ENCODE measurements around the gene CHCHD6.

CHCHD6 gene

DNA sequence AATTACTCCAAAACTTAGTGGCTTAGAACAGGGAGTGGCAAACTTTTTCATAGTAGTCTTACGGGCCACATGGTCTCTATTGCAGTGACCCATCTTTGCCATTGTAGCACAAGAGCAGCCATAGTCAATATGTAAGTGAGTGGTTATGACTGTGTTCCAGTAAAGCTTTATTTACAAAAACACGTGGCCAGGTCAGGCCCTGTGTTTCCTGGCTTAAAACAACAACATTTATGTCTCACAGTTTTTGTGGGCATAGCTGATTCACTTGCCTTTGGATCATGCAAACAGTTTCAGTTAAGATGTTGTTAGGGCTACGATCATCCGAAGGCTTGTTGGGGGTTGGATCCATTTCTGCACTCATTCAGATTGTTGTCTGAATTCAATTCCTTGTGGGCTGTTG lies 103.8 kb downstream of the CHCHD6 start:
- Histone ChIP-seq H3K4me3 (no peak overlapping the region), H3K27ac (no peak overlapping the region)
- DNase-seq (ENCODE audit: low spot score) = no peak
- TF ChIP-seq, protein P1, sequence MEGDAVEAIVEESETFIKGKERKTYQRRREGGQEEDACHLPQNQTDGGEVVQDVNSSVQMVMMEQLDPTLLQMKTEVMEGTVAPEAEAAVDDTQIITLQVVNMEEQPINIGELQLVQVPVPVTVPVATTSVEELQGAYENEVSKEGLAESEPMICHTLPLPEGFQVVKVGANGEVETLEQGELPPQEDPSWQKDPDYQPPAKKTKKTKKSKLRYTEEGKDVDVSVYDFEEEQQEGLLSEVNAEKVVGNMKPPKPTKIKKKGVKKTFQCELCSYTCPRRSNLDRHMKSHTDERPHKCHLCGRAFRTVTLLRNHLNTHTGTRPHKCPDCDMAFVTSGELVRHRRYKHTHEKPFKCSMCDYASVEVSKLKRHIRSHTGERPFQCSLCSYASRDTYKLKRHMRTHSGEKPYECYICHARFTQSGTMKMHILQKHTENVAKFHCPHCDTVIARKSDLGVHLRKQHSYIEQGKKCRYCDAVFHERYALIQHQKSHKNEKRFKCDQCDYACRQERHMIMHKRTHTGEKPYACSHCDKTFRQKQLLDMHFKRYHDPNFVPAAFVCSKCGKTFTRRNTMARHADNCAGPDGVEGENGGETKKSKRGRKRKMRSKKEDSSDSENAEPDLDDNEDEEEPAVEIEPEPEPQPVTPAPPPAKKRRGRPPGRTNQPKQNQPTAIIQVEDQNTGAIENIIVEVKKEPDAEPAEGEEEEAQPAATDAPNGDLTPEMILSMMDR (IDR thresholded peaks at IDR 0.05) = no peak

GRCh38 chr3:126811530-126811929 lies 107.5 kb downstream of the CHCHD6 start:
- no peak overlapping the region for H3K27ac ChIP-seq
- H3K4me3 ChIP-seq = no peak overlapping the region
- TF ChIP-seq, protein P1 (IDR thresholded peaks at IDR 0.05) = no peak
- DNase-seq (ENCODE audit: low spot score) = no peak

DNA sequence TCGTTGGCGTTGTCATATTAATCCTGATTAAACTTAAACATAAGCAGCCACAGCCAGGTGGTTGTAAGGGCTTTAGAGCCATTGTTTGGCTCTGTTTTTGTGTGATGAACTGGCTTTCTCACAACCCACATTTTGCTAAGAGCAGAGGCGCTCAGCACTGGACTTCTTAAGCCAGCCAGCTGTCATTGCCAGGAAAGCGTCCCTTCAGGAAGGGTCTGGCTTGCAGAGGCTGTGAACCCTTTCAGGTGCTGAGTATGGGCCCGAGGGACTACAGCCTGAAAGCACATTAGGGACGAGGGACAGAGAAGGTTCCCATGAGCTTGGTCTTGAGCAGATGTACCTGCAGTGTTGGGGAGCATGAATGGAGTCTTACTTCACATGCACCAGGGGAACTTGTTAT lies 112.3 kb downstream of the CHCHD6 start:
- Histone ChIP-seq H3K4me3 (no peak overlapping the region), H3K27ac (no peak overlapping the region)
- no peak for DNase-seq (ENCODE audit: low spot score)
- TF ChIP-seq, protein P1 (IDR thresholded peaks at IDR 0.05) = no peak

- no peak for DNase-seq (ENCODE audit: low spot score)
- H3K27ac ChIP-seq = no peak overlapping the region
These were observed 113.1 kb downstream of the CHCHD6 start for GRCh38 chr3:126816986-126817777.

DNA sequence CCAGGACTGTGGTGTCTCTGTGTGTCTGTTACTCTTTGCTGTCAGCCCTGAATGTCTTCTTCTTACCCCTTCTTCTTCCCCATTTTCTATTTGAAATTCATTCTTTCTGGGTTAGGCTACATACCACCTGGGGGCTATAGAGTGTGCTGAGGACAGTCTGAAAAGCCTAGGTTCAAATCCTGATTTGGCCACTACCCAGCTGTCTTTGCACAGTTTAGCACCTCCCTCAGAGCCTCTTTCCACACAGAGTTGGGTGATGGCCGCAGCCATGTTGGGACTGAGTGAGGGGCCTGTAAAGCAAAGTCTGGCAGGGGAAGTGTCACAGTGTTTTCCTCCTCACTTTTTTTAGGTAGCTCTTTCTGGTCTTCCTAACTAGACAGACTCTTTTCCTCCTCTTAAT lies 113.7 kb downstream of the CHCHD6 start:
- DNase-seq (ENCODE audit: low spot score) = no peak
- Histone ChIP-seq H3K27ac (no peak overlapping the region), H3K4me3 (no peak overlapping the region)
- TF ChIP-seq, protein P1 (IDR thresholded peaks at IDR 0.05) = no peak

More at GRCh38 chr3:126816986-126817777, 113.1 kb downstream of the CHCHD6 start:
- TF ChIP-seq, protein P1 (IDR thresholded peaks at IDR 0.05) = no peak
- no peak overlapping the region for H3K4me3 ChIP-seq

GRCh38 chr3:126818400-126819095 lies 114.5 kb downstream of the CHCHD6 start:
- Histone ChIP-seq H3K27ac (no peak overlapping the region), H3K4me3 (no peak overlapping the region)
- no peak for DNase-seq (ENCODE audit: low spot score)
- TF ChIP-seq, protein P1 (IDR thresholded peaks at IDR 0.05) = no peak

Measured in coronary artery (tissue), 2 donors.